ENCODE data around the gene SP4.

- TF ChIP-seq POLR2AphosphoS5 (IDR thresholded peaks at IDR 0.05) (no peak), POLR2A (IDR thresholded peaks at IDR 0.05) (no peak)
- TF ChIP-seq, protein P1, sequence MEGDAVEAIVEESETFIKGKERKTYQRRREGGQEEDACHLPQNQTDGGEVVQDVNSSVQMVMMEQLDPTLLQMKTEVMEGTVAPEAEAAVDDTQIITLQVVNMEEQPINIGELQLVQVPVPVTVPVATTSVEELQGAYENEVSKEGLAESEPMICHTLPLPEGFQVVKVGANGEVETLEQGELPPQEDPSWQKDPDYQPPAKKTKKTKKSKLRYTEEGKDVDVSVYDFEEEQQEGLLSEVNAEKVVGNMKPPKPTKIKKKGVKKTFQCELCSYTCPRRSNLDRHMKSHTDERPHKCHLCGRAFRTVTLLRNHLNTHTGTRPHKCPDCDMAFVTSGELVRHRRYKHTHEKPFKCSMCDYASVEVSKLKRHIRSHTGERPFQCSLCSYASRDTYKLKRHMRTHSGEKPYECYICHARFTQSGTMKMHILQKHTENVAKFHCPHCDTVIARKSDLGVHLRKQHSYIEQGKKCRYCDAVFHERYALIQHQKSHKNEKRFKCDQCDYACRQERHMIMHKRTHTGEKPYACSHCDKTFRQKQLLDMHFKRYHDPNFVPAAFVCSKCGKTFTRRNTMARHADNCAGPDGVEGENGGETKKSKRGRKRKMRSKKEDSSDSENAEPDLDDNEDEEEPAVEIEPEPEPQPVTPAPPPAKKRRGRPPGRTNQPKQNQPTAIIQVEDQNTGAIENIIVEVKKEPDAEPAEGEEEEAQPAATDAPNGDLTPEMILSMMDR (IDR thresholded peaks at IDR 0.05): no peak
These were observed 13.0 kb upstream of the SP4 start for GRCh38 chr7:21414795-21415393.

All from prostate gland (tissue), 2 donors.